Measurements from ENCODE around the gene CSE1L. TPM values are rescaled to one million over a fixed set of nuclear protein-coding genes. Genes with fewer than 3 reads are reported as not detected.
A peak's percentile ranks its signal among the peaks of the same experiment; 100 is the strongest.
"Not testable (repeated sequence)": the region's sequence is repeated elsewhere in the genome, so short reads cannot be mapped to it uniquely, and the experiment has no call there.

CSE1L gene
- total and polyA plus RNA-seq, 7 donors, result 37.2 to 75.7 (median 51.7) TPM

DNA sequence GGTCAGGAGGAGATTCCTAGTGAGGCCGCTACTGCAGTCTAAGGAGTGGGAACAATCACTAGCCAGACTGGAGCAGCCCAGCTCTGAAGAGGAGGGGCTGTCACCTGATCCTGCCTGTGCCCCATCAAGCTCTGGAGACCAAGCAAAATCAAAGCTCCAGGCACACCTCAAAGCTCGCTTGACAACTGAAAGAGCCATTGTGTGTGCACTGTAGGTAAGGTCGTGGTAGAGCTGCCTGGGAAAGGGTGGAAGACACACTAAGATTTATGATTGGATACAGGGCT lies 58.2 kb downstream of the CSE1L start:
- DNase-seq (no peak), ATAC-seq (peak in 1 of 4 donors; percentile 27)
- no peaks in the 10 kb centered on the region for H3K4me1 ChIP-seq
- 69 to 76% (median 72%) methylated on average over 3 of the region's 3 CpGs for WGBS, 3 donors
- no peak for TF ChIP-seq CTCF (IDR thresholded peaks at IDR 0.05)
- H3K27me3 ChIP-seq (ENCODE audit: insufficient read depth in 3 of 3, low read length in 2 of 3), result no peaks in the 10 kb centered on the region
- no peaks in the 10 kb centered on the region for H3K9me3 ChIP-seq
- H3K4me3 ChIP-seq, result no peak overlapping the region
- intact Hi-C loops (cut with DNase I), result no loop called here
- no peak overlapping the region for H3K27ac ChIP-seq
- H3K36me3 ChIP-seq (ENCODE audit: insufficient read depth in 1 of 2, low read depth in 1 of 2), result peaks cover 23 to 68% of the 10 kb centered on the region in 2 donors

GRCh38 chr20:49104979-49105547 lies 59.0 kb downstream of the CSE1L start:
- intact Hi-C loops (cut with DNase I); H3K27me3 ChIP-seq (ENCODE audit: insufficient read depth in 3 of 3, low read length in 2 of 3); H3K27ac ChIP-seq; H3K9me3 ChIP-seq; ATAC-seq; H3K4me3 ChIP-seq; H3K4me1 ChIP-seq; DNase-seq: not testable (repeated sequence)
- WGBS, 3 donors, result 92 to 96% (median 95%) methylated on average over 11 of the region's 11 CpGs
- H3K36me3 ChIP-seq (ENCODE audit: insufficient read depth in 1 of 2, low read depth in 1 of 2), result peaks cover 23 to 66% of the 10 kb centered on the region in 2 donors

DNA sequence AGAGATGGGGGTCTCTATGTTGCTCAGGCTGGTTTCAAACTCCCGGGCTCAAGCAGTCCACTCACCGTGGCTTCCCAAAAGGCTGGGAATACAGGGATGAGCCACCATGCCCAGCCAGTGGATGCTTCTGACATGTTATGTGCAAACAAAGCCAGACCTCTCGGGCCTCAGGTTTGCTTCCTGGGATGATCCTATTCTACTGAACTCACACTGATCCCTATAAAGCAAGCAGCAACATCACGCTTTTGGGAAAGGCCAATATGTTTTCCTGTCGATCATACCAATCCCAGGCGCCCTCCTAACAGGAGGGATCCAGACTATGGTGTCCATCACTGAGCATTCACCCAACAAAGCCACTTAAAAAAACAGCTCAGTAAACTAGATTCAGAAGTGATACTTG lies 60.2 kb downstream of the CSE1L start:
- intact Hi-C loops (cut with DNase I), result no loop called here
- DNase-seq, result no peak
- no peaks in the 10 kb centered on the region for H3K9me3 ChIP-seq
- H3K36me3 ChIP-seq (ENCODE audit: insufficient read depth in 1 of 2, low read depth in 1 of 2), result peaks cover 20 to 65% of the 10 kb centered on the region in 2 donors
- TF ChIP-seq CTCF (IDR thresholded peaks at IDR 0.05), result no peak
- H3K27ac ChIP-seq, result no peak overlapping the region
- H3K4me3 ChIP-seq, result no peak overlapping the region
- WGBS, 3 donors, result 95 to 98% (median 96%) methylated on average over 6 of the region's 6 CpGs
- no peaks in the 10 kb centered on the region for H3K27me3 ChIP-seq (ENCODE audit: insufficient read depth in 3 of 3, low read length in 2 of 3)
- no peaks in the 10 kb centered on the region for H3K4me1 ChIP-seq
- ATAC-seq, result no peak

DNA sequence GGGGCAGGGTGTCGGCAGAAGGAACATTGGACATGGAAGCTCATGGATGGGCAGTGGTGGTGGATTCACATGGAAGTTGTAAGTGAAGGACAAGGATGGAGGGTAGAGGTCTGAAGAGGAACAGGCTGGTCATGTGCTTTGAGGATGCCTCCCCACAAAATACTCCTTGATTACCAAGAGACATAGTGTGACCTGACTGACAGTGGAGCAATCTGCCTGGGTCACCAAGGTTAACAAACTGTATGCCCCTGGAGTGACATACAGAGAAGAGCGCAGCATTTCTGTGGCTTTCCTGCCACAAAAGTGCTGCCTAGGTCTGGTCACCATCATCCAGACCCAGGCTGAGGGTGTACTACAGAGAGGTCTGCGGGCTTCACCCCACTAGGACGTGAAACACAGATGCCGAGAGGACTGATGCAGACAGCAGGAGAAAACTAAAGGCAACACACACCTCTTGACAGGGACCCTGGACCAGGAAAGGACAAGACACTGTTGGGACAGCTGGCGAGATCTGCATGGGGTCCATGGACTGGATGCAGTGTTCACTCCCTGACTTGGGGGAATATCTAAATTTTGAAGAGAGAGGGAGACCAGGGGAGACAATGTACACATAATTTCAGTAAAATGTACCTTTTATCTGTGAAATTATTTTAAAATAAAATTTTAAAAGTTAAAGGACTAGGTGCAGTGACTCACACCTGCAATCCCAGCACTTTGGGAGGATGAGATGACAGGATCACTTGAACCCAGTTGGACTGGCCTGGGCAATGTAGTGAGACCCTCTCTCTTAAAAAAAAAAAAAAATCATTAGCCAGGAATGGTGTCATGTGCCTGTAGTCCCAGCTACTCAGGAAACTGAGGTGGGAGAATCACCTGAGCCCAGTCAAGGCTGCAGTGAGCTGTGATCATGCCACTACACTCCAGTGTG lies 64.9 kb downstream of the CSE1L start:
- DNase-seq (no peak), ATAC-seq (peak in 3 of 4 donors; percentile 20 to 36 (median 31))
- Histone ChIP-seq H3K9me3 (no peaks in the 10 kb centered on the region), H3K27me3 (ENCODE audit: insufficient read depth in 3 of 3, low read length in 2 of 3) (no peaks in the 10 kb centered on the region), H3K4me1 (no peaks in the 10 kb centered on the region), H3K36me3 (ENCODE audit: insufficient read depth in 1 of 2, low read depth in 1 of 2) (peaks cover 10 to 58% of the 10 kb centered on the region in 2 donors), H3K4me3 (no peak overlapping the region), H3K27ac (no peak overlapping the region)
- WGBS, 3 donors, result 94 to 95% (median 94%) methylated on average over 6 of the region's 6 CpGs
- intact Hi-C loops (cut with DNase I), result no loop called here
- TF ChIP-seq CTCF (IDR thresholded peaks at IDR 0.05), result no peak

DNA sequence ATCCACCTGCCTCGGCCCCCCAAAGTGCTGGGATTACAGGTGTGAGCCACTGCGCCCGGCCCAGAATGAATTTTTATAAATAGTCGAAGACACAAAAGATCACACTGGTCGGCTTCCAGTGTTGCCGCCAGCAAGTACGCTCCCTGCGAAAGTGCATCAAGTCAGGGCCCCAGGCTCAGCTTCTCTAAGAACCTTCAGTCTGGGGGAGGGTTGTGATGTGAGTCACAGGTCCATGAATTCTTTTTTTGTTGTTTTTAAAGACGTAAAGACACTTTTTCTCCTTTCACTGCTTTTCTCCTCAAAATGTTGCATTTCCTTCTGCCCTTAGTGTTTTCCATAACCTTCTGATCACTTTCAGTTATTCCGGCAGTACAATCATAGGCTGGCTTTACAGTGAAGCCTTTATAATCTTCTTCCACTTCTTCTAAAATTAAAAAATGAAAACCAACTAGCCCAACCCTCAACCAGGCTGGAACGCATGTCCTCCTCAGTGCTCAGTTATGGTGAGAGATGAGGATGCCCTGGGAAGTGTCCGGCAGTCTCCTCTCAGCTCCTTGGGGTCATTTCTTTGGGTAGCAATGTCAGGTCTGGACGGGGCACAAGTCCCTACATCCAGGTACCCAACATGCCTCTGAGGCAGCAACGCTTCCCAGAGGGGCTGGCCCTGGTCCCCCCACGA lies 66.6 kb downstream of the CSE1L start:
- Histone ChIP-seq H3K4me1 (no peaks in the 10 kb centered on the region), H3K36me3 (ENCODE audit: insufficient read depth in 1 of 2, low read depth in 1 of 2) (peaks cover 15 to 65% of the 10 kb centered on the region in 2 donors), H3K4me3 (no peak overlapping the region), H3K27me3 (ENCODE audit: insufficient read depth in 3 of 3, low read length in 2 of 3) (no peaks in the 10 kb centered on the region), H3K9me3 (no peaks in the 10 kb centered on the region), H3K27ac (no peak overlapping the region)
- 90 to 94% (median 91%) methylated on average over 15 of the region's 15 CpGs for WGBS, 3 donors
- TF ChIP-seq CTCF (IDR thresholded peaks at IDR 0.05), result no peak
- intact Hi-C loops (cut with DNase I), result no loop called here
- DNase-seq, result no peak
- no peak for ATAC-seq
